IMR-90 (cell line): ENCODE measurements around the gene KCNQ1. TPM values are rescaled to one million over a fixed set of nuclear protein-coding genes. Genes with fewer than 3 reads are reported as not detected.

Experiments used
- ATAC-seq: fragments of 200-7000 bp; cut with Tn5 transposase; 2 replicates; pipeline ENCODE4 v1.9.1; 2020; ENCODE audit warnings: low read depth, mild to moderate bottlenecking, moderate library complexity
- BruUV-seq: library from RNA; stranded (reverse); fragments of 400-500 nt; replicated peaks from 2 replicates; lab custom pipeline; 2021; lab: Mats Ljungman, UMichigan
- CTCF ChIA-PET: fragments of 300-600 bp; formaldehyde crosslinking; extraction: SDS; loops from one replicate; lab custom pipeline; 2021; ENCODE audit warnings: antibody characterized with exemption; lab: Yijun Ruan, JAX
- POLR2A ChIA-PET: fragments of 300-600 bp; sonication (Branson Sonifier 250); formaldehyde crosslinking; loops from one replicate; lab custom pipeline; 2022; ENCODE audit warnings: antibody characterized with exemption; ENCODE audit not compliant: unreplicated experiment; lab: Charles Lee
- DNase-seq: peaks from one replicate; pipeline ENCODE4 v3.0.0; 2013
- H2AFZ ChIP-seq: replicated peaks from 2 replicates; pipeline ENCODE3; 2013; ENCODE audit warnings: low read length, mild to moderate bottlenecking; ENCODE audit not compliant: poor library complexity
- H2AK5ac ChIP-seq: 2 replicates; pipeline ENCODE4 v1.6.1; 2013; ENCODE audit warnings: low read depth, low read length, inconsistent platforms
- H2AK9ac ChIP-seq: replicated peaks from 2 replicates; pipeline ENCODE3; 2013; ENCODE audit warnings: mild to moderate bottlenecking, low read depth, low read length, moderate library complexity; ENCODE audit not compliant: poor library complexity
- H2BK120ac ChIP-seq: 2 replicates; pipeline ENCODE4 v1.6.1; 2013; ENCODE audit warnings: low read depth, low read length, inconsistent platforms
- H2BK15ac ChIP-seq: 3 replicates; pipeline ENCODE4 v1.6.1; 2013; ENCODE audit warnings: low read depth, low read length, inconsistent platforms
- H2BK20ac ChIP-seq: 2 replicates; pipeline ENCODE4 v1.6.1; 2013; ENCODE audit warnings: low read depth, mild to moderate bottlenecking, inconsistent platforms, low read length, moderate library complexity
- H2BK5ac ChIP-seq: 2 replicates; pipeline ENCODE4 v1.6.1; 2013; ENCODE audit warnings: mild to moderate bottlenecking, low read depth, low read length, inconsistent platforms; ENCODE audit not compliant: poor library complexity, severe bottlenecking
- H3K14ac ChIP-seq: replicated peaks from 2 replicates; pipeline ENCODE4 v1.6.1; 2013; ENCODE audit warnings: low read depth, low read length, inconsistent platforms
- H3K18ac ChIP-seq: 2 replicates; pipeline ENCODE4 v1.6.1; 2013; ENCODE audit warnings: low read depth, low read length, control low read depth
- H3K23ac ChIP-seq: 2 replicates; pipeline ENCODE4 v1.6.1; 2013; ENCODE audit warnings: low read depth, low read length, inconsistent platforms
- H3K27ac ChIP-seq: 2 replicates; pipeline ENCODE4 v1.5.1; 2013; ENCODE audit warnings: mild to moderate bottlenecking, control low read depth, low read length; ENCODE audit not compliant: insufficient read depth
- H3K27me3 ChIP-seq: 2 replicates; pipeline ENCODE4 v1.6.1; 2013; ENCODE audit warnings: low read length; ENCODE audit not compliant: control insufficient read depth, insufficient read depth
- H3K36me3 ChIP-seq: 2 replicates; pipeline ENCODE4 v1.6.1; 2013; ENCODE audit warnings: low read length, mixed read lengths; ENCODE audit not compliant: control insufficient read depth, insufficient read depth
- H3K4ac ChIP-seq: 2 replicates; pipeline ENCODE4 v1.6.1; 2013; ENCODE audit warnings: low read depth, low read length, inconsistent platforms
- H3K4me1 ChIP-seq: 2 replicates; pipeline ENCODE4 v1.6.1; 2013; ENCODE audit warnings: low read length, mixed read lengths; ENCODE audit not compliant: control insufficient read depth, insufficient read depth
- H3K4me2 ChIP-seq: 2 replicates; pipeline ENCODE4 v1.6.1; 2013; ENCODE audit warnings: low read depth, mild to moderate bottlenecking, control low read depth, low read length, moderate library complexity
- H3K4me3 ChIP-seq: 2 replicates; pipeline ENCODE4 v1.5.1; 2013; ENCODE audit warnings: low read depth, mild to moderate bottlenecking, control low read depth, low read length, moderate library complexity; ENCODE audit not compliant: insufficient read depth
- H3K56ac ChIP-seq: 2 replicates; pipeline ENCODE4 v1.6.1; 2013; ENCODE audit warnings: low read length, inconsistent platforms; ENCODE audit not compliant: insufficient read depth; ENCODE audit errors: extremely low read depth
- H3K79me1 ChIP-seq, 2 experiments: 2 replicates each; pipeline ENCODE4 v1.6.1; 2013; ENCODE audit warnings: low read length in 2 of 2, inconsistent platforms in 1 of 2, low read depth in 1 of 2
- H3K9ac ChIP-seq: 2 replicates; pipeline ENCODE4 v1.6.1; 2013; ENCODE audit warnings: low read depth, low read length, control low read depth
- H3K9me1 ChIP-seq: 2 replicates; pipeline ENCODE4 v1.6.1; 2013; ENCODE audit warnings: low read length, inconsistent platforms; ENCODE audit not compliant: insufficient read depth
- H3K9me3 ChIP-seq: 2 replicates; pipeline ENCODE4 v1.6.1; 2013; ENCODE audit warnings: low read length; ENCODE audit not compliant: control insufficient read depth, insufficient read depth
- H4K20me1 ChIP-seq: 2 replicates; pipeline ENCODE4 v1.6.1; 2013; ENCODE audit warnings: low read length, inconsistent platforms; ENCODE audit not compliant: insufficient read depth
- H4K5ac ChIP-seq: 2 replicates; pipeline ENCODE4 v1.6.1; 2013; ENCODE audit warnings: mild to moderate bottlenecking, low read depth, low read length, control low read depth
- H4K8ac ChIP-seq, 2 experiments: 2 replicates each; pipeline ENCODE4 v1.6.1; 2013; ENCODE audit warnings: low read depth in 2 of 2, low read length in 2 of 2, control low read depth in 1 of 2, inconsistent platforms in 1 of 2
- H4K91ac ChIP-seq: 2 replicates; pipeline ENCODE4 v1.6.1; 2013; ENCODE audit warnings: low read depth, low read length, inconsistent platforms; ENCODE audit not compliant: insufficient read depth
- BHLHE40 ChIP-seq: fragments of 150-350 bp; IDR thresholded peaks from 2 replicates; pipeline ENCODE4 v1.6.1; 2016; ENCODE audit warnings: mild to moderate bottlenecking, low read depth, low read length
- CHD1 ChIP-seq: IDR thresholded peaks from 2 replicates; pipeline ENCODE4 v1.6.1; 2012; ENCODE audit warnings: low read depth, low read length, improper control_type of control experiment
- FOS ChIP-seq: fragments of 150-350 bp; IDR thresholded peaks from 2 replicates; pipeline ENCODE4 v1.6.1; 2016; ENCODE audit warnings: low read depth, low read length
- MAFK ChIP-seq: IDR thresholded peaks from 2 replicates; pipeline ENCODE4 v1.6.1; 2012; ENCODE audit warnings: low read depth, low read length, improper control_type of control experiment
- POLR2A ChIP-seq: IDR thresholded peaks from 2 replicates; pipeline ENCODE4 v1.6.1; 2012; ENCODE audit warnings: mild to moderate bottlenecking, low read depth, low read length
- SMC3 ChIP-seq: fragments of 150-350 bp; IDR thresholded peaks from 2 replicates; pipeline ENCODE4 v1.6.1; 2016; ENCODE audit warnings: low read depth, mild to moderate bottlenecking, antibody characterized with exemption, low read length, moderate library complexity
- WGBS, 2 experiments: methylation state at CpG; one replicate each; pipeline versions ENCODE4 v1.1.5 to v1.1.7; 2013; ENCODE audit warnings: missing lambda C conversion rate in 2 of 2; ENCODE audit not compliant: insufficient read length in 1 of 2; ENCODE audit errors: extremely low coverage in 2 of 2; 5-methylcytosine and 5-hydroxymethylcytosine counted together
- dilution Hi-C: fragments of 300-500 bp; cut with HindIII; formaldehyde crosslinking; loops from one replicate; pipeline ENCODE4 v1.14.3; 2018; ENCODE audit warnings: low sequenced_read_pairs; ENCODE audit not compliant: unreplicated experiment
- in situ Hi-C: fragments of 300-500 bp; cut with MboI; formaldehyde crosslinking; loops from 3 replicates; pipeline ENCODE4 v1.14.3; 2019; ENCODE audit warnings: low sequenced_read_pairs, inconsistent platforms, mixed read lengths
- intact Hi-C: fragments of 100-400 bp; cut with micrococcal nuclease; formaldehyde crosslinking; loops from 2 replicates; pipeline ENCODE4 v1.10.0; 2022
- polyA plus RNA-seq, 3 experiments: library from polyadenylated mRNA; depleted of rRNA; stranded (reverse); fragments of >200 nt; gene quantifications; 2 replicates each; pipeline ENCODE4 v1.2.3, GENCODE V29; 2012; ENCODE audit warnings: low replicate concordance in 1 of 3
- total RNA-seq: library from RNA; depleted of rRNA; stranded (reverse); fragments of >200 nt; gene quantifications from 2 replicates; pipeline ENCODE4 v1.2.3, GENCODE V29; 2012
- TF ChIP-seq, protein P1 (sequence below): conservative IDR thresholded peaks from 2 replicates; pipeline ENCODE4 v1.5.1; 2012; ENCODE audit warnings: mild to moderate bottlenecking, low read depth, low read length, improper control_type of control experiment

The KCNQ1 gene
- total and polyA plus RNA-seq, 2 of the 4 experiments (the other 2 are of a cell fraction) = 0.07 TPM; not detected in 1

DNA sequence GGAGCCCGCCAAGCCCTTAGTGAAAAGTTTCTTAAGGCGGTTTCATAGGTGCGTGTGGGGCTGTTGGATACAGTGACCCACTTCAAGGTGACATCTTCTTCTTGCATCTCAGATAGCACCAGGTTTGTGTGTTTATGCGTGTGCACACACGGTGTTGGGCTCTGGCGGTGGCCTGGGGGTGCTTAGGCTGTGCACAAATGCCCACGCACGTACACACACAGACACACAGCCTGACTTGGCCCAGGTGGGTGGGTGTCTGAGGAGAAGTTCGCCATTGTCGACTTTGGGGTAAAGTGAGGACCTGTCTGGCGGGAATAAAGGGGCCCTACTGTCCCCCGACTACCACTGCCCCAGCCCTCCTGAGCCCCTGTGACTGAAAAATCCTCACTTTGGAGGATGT, 103.8 kb downstream of the KCNQ1 start:
- intact Hi-C loops (no loop called here), in situ Hi-C loops (no loop called here), dilution Hi-C loops (no loop called here)
- ATAC-seq = no peak
- no peak overlapping the region for H3K4me2 ChIP-seq
- H4K8ac ChIP-seq = no peak overlapping the region
- no peaks in the 10 kb centered on the region for H3K9me1 ChIP-seq
- POLR2A ChIA-PET = no interaction called here
- no peak overlapping the region for H4K5ac ChIP-seq
- TF ChIP-seq BHLHE40 = no peak
- TF ChIP-seq POLR2A = no peak
- TF ChIP-seq MAFK = no peak
- TF ChIP-seq FOS = no peak
- TF ChIP-seq SMC3 = no peak
- no peak for TF ChIP-seq CHD1
- TF ChIP-seq, protein P1, sequence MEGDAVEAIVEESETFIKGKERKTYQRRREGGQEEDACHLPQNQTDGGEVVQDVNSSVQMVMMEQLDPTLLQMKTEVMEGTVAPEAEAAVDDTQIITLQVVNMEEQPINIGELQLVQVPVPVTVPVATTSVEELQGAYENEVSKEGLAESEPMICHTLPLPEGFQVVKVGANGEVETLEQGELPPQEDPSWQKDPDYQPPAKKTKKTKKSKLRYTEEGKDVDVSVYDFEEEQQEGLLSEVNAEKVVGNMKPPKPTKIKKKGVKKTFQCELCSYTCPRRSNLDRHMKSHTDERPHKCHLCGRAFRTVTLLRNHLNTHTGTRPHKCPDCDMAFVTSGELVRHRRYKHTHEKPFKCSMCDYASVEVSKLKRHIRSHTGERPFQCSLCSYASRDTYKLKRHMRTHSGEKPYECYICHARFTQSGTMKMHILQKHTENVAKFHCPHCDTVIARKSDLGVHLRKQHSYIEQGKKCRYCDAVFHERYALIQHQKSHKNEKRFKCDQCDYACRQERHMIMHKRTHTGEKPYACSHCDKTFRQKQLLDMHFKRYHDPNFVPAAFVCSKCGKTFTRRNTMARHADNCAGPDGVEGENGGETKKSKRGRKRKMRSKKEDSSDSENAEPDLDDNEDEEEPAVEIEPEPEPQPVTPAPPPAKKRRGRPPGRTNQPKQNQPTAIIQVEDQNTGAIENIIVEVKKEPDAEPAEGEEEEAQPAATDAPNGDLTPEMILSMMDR = no peak
- H3K27ac ChIP-seq = no peak overlapping the region
- WGBS, 2 experiments = 100% methylated on average over 1 of the region's 12 CpGs; no CpG with 5 or more reads in 1 of the 2 experiments
- no peak overlapping the region for H3K4ac ChIP-seq
- no peak overlapping the region for H3K56ac ChIP-seq
- H2AFZ ChIP-seq = no peak overlapping the region
- H2BK120ac ChIP-seq = no peak overlapping the region
- no peak overlapping the region for H2AK9ac ChIP-seq
- no peaks in the 10 kb centered on the region for H3K79me1 ChIP-seq
- no peak overlapping the region for H3K18ac ChIP-seq
- BruUV-seq = no TSS peak
- no peak for DNase-seq
- no peaks in the 10 kb centered on the region for H4K20me1 ChIP-seq
- H3K27me3 ChIP-seq = peaks cover 33% of the 10 kb centered on the region
- H3K23ac ChIP-seq = no peak overlapping the region
- H3K4me1 ChIP-seq = no peaks in the 10 kb centered on the region
- H2AK5ac ChIP-seq = no peak overlapping the region
- H2BK15ac ChIP-seq = no peak overlapping the region
- H3K9ac ChIP-seq = no peak overlapping the region
- H3K14ac ChIP-seq = no peak overlapping the region
- H4K91ac ChIP-seq = no peak overlapping the region
- H2BK20ac ChIP-seq = no peak overlapping the region
- no peak overlapping the region for H2BK5ac ChIP-seq
- H3K36me3 ChIP-seq = no peaks in the 10 kb centered on the region
- H3K4me3 ChIP-seq = no peak overlapping the region
- peaks cover 2% of the 10 kb centered on the region; the same call in 1 of the 2 replicates for H3K9me3 ChIP-seq
- CTCF ChIA-PET = no interaction called here
